Measurements from ENCODE around the gene LRRC8B. TPM values are rescaled to one million over a fixed set of nuclear protein-coding genes. Genes with fewer than 3 reads are reported as not detected.

Gene LRRC8B
- total RNA-seq, 4 donors from 2014 or later, result 3.3 to 9.2 (median 4.1) TPM

DNA sequence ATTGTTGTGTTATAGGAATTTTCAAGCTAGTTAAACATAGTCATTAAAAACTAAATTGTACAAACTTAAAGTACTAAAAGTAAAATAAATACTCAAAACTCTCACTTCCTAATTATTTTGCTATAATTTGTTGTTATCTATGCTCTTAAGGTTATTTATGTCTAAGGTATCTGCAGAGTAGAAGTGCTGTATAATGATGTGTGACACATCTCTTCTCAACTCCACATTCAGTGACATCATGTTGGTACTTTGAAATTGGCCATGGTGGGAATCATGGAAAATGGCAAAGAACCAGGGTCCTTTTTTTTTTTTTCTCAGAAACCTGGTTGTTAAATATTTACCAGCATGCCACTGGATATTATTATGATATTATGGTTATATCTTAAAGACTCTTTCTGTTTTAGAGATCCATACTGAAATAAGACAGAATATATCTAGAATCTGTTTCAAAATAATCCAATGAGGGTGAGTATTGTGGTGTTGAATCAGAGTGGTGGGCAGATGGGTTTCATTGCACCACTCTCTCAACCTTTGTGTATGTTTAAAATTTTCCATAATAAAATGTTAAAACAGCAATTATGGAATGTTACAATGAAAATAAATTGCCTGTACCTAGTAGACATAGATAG lies 22.4 kb downstream of the LRRC8B start:
- H3K4me1 ChIP-seq, result peaks cover 21 to 36% (median 28%) of the 10 kb centered on the region in 4 donors
- H3K27me3 ChIP-seq, result no peaks in the 10 kb centered on the region
- H3K36me3 ChIP-seq, result no peaks in the 10 kb centered on the region
- intact Hi-C loops (cut with DNase I), result no loop called here
- H3K27ac ChIP-seq (replicated peaks in 1 of 4), result no peak overlapping the region
- H3K9me3 ChIP-seq, result no peaks in the 10 kb centered on the region
- TF ChIP-seq EP300 (IDR thresholded peaks at IDR 0.05) (no peak), CTCF (IDR thresholded peaks at IDR 0.05) (no peak), POLR2A (IDR thresholded peaks at IDR 0.05; ENCODE audit: low read depth) (no peak), POLR2AphosphoS5 (IDR thresholded peaks at IDR 0.05) (no peak)
- no peak for DNase-seq (ENCODE audit: extremely low spot score)
- no peak overlapping the region for H3K4me3 ChIP-seq

GRCh38 chr1:89547563-89548116 lies 23.0 kb downstream of the LRRC8B start:
- 70% methylated on average over 2 of the region's 2 CpGs for WGBS
- TF ChIP-seq POLR2AphosphoS5 (IDR thresholded peaks at IDR 0.05) (no peak), POLR2A (IDR thresholded peaks at IDR 0.05; ENCODE audit: low read depth) (no peak), EP300 (IDR thresholded peaks at IDR 0.05) (no peak), CTCF (IDR thresholded peaks at IDR 0.05) (no peak)
- Histone ChIP-seq H3K27ac (replicated peaks in 1 of 4) (no peak overlapping the region), H3K9me3 (no peaks in the 10 kb centered on the region), H3K36me3 (no peaks in the 10 kb centered on the region), H3K27me3 (no peaks in the 10 kb centered on the region), H3K4me1 (peaks cover 27 to 36% (median 34%) of the 10 kb centered on the region in 4 donors), H3K4me3 (no peak overlapping the region)
- no peak for DNase-seq (ENCODE audit: extremely low spot score)
- intact Hi-C loops (cut with DNase I), result no loop called here

DNA sequence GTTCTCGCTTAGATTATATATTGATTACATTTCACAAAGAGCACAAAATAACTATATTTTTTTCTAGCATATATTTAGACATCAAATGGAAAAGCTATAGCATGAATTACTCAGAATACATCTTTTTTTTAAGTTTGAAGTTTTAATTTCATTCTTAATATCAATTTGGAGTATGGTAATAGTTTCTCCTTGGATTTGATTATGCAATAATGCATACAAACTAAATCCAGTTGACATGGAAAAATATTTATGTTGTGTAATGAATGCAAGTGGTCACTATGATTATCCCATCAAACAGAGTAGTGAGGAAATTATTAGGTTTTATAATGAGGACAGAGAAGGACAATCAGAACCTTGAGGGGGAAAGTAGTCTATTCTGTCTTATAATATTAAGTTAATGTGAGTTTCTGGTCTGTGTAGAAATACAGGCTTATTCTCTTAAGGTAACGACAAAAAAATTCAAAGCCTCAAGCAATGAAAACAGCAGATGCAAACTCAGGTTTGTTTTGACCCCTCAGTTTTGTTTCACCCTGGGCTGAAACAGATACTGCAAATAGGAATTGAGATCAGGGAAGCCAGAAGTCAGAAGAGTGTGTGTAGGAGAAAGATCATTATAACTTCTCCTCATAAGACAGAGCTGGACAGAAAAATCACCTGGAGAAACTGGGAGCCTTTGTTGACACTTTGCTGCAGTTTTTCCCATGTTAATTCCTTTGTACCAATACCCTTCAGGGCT lies 23.7 kb downstream of the LRRC8B start:
- no peak for TF ChIP-seq POLR2A (IDR thresholded peaks at IDR 0.05; ENCODE audit: low read depth)
- no peak for TF ChIP-seq EP300 (IDR thresholded peaks at IDR 0.05)
- no peak for TF ChIP-seq POLR2AphosphoS5 (IDR thresholded peaks at IDR 0.05)
- TF ChIP-seq CTCF (IDR thresholded peaks at IDR 0.05), result no peak
- DNase-seq (ENCODE audit: extremely low spot score), result no peak
- H3K36me3 ChIP-seq, result no peaks in the 10 kb centered on the region
- no peak overlapping the region for H3K4me3 ChIP-seq
- peaks cover 33 to 40% (median 37%) of the 10 kb centered on the region in 4 donors for H3K4me1 ChIP-seq
- intact Hi-C loops (cut with DNase I), result no loop called here
- 90% methylated on average over 2 of the region's 2 CpGs for WGBS
- no peaks in the 10 kb centered on the region for H3K9me3 ChIP-seq
- H3K27me3 ChIP-seq, result no peaks in the 10 kb centered on the region
- no peak overlapping the region for H3K27ac ChIP-seq (replicated peaks in 1 of 4)

GRCh38 chr1:89550995-89551394 lies 26.4 kb downstream of the LRRC8B start:
- intact Hi-C loops (cut with DNase I), result no loop called here
- no peak overlapping the region for H3K4me3 ChIP-seq
- TF ChIP-seq EP300 (IDR thresholded peaks at IDR 0.05) (no peak), POLR2A (IDR thresholded peaks at IDR 0.05; ENCODE audit: low read depth) (no peak), CTCF (IDR thresholded peaks at IDR 0.05) (no peak), POLR2AphosphoS5 (IDR thresholded peaks at IDR 0.05) (no peak)
- no peaks in the 10 kb centered on the region for H3K36me3 ChIP-seq
- WGBS, result 83% methylated on average over 5 of the region's 5 CpGs
- H3K9me3 ChIP-seq, result no peaks in the 10 kb centered on the region
- H3K27me3 ChIP-seq, result no peaks in the 10 kb centered on the region
- H3K4me1 ChIP-seq, result peaks cover 26 to 31% (median 29%) of the 10 kb centered on the region in 4 donors
- no peak for DNase-seq (ENCODE audit: extremely low spot score)
- H3K27ac ChIP-seq (replicated peaks in 1 of 4), result no peak overlapping the region
